CD4-positive, alpha-beta T cell treated with Interleukin-4 for 4 hours (primary cell): ENCODE results near the gene MS4A18.
"Not testable (repeated sequence)": the region's sequence is repeated elsewhere in the genome, so short reads cannot be mapped to it uniquely, and the experiment has no call there.

Experiments used
- DNase-seq: peaks from one replicate; pipeline ENCODE4 v3.0.0-alpha.2; 2020

Gene MS4A18

GRCh38 chr11:60740573-60740972, 16.1 kb downstream of the MS4A18 start:
- DNase-seq, result no peak

GRCh38 chr11:60741421-60741820, 16.9 kb downstream of the MS4A18 start:
- DNase-seq, result no peak

- no peak for DNase-seq
Measured at GRCh38 chr11:60743058-60743457, 18.5 kb downstream of the MS4A18 start.

GRCh38 chr11:60744114-60744513, 19.6 kb downstream of the MS4A18 start:
- no peak for DNase-seq

- no peak for DNase-seq
Measured at GRCh38 chr11:60747359-60747873, 22.9 kb downstream of the MS4A18 start.

GRCh38 chr11:60748225-60748624, 23.7 kb downstream of the MS4A18 start:
- no peak for DNase-seq

- no peak for DNase-seq
Measured at GRCh38 chr11:60748821-60749220, 24.3 kb downstream of the MS4A18 start.

- DNase-seq, result no peak
Measured at GRCh38 chr11:60750911-60751310, 26.4 kb downstream of the MS4A18 start.

- DNase-seq, result no peak
Measured at GRCh38 chr11:60753309-60753708, 28.8 kb downstream of the MS4A18 start.

GRCh38 chr11:60754887-60755286, 30.4 kb downstream of the MS4A18 start:
- no peak for DNase-seq

- DNase-seq, result no peak
Measured at GRCh38 chr11:60756307-60757032, 31.9 kb downstream of the MS4A18 start, which contains the start of gene MS4A15. Gene MS4A15, plus strand, starts transcription at chr11:60756867. Its CDS starts 6,867 bp downstream, at chr11:60763734.

- no peak for DNase-seq
Measured at GRCh38 chr11:60757231-60757800, 32.8 kb downstream of the MS4A18 start.

- DNase-seq, result not testable (repeated sequence)
Measured at GRCh38 chr11:60758671-60759070, 34.2 kb downstream of the MS4A18 start.

- DNase-seq, result not testable (repeated sequence)
Measured at GRCh38 chr11:60759438-60760225, 35.1 kb downstream of the MS4A18 start.

- DNase-seq, result no peak
Measured at GRCh38 chr11:60761436-60762190, 37.1 kb downstream of the MS4A18 start.

GRCh38 chr11:60762851-60763691, 38.6 kb downstream of the MS4A18 start:
- DNase-seq, result no peak

GRCh38 chr11:60763692-60764369, 39.3 kb downstream of the MS4A18 start:
- DNase-seq, result no peak

- DNase-seq, result no peak
Measured at GRCh38 chr11:60764879-60765278, 40.4 kb downstream of the MS4A18 start.

GRCh38 chr11:60765355-60765754, 40.8 kb downstream of the MS4A18 start:
- DNase-seq, result no peak

GRCh38 chr11:60766547-60766946, 42.0 kb downstream of the MS4A18 start:
- DNase-seq, result no peak

GRCh38 chr11:60767388-60767811, 42.9 kb downstream of the MS4A18 start:
- DNase-seq, result no peak
